Measurements from ENCODE around the gene ERI3.
"Not testable (repeated sequence)": the region's sequence is repeated elsewhere in the genome, so short reads cannot be mapped to it uniquely, and the experiment has no call there.

The ERI3 gene

GRCh38 chr1:44218503-44219300, 136.4 kb downstream of the ERI3 start:
- TF ChIP-seq CTCF (IDR thresholded peaks at IDR 0.05; ENCODE audit: low read depth, low read length), result no peak
- H3K4me3 ChIP-seq (ENCODE audit: low read depth, low read length), result no peak overlapping the region

GRCh38 chr1:44217809-44218410, 137.1 kb downstream of the ERI3 start:
- no peak overlapping the region for H3K4me3 ChIP-seq (ENCODE audit: low read depth, low read length)
- TF ChIP-seq CTCF (IDR thresholded peaks at IDR 0.05; ENCODE audit: low read depth, low read length), result peak; percentile 97

GRCh38 chr1:44213222-44214112, 141.6 kb downstream of the ERI3 start, which contains the start of gene DMAP1:
TSS of gene DMAP1 (plus strand) at chr1:44213471. CDS start at chr1:44213754, 283 bp downstream.
- TF ChIP-seq CTCF (IDR thresholded peaks at IDR 0.05; ENCODE audit: low read depth, low read length), result no peak
- peak within 1 kb of the TSS; percentile 88 for H3K4me3 ChIP-seq (ENCODE audit: low read depth, low read length)

GRCh38 chr1:44212355-44213221, 142.5 kb downstream of the ERI3 start:
- peak overlapping the region; percentile 88 for H3K4me3 ChIP-seq (ENCODE audit: low read depth, low read length)
- no peak for TF ChIP-seq CTCF (IDR thresholded peaks at IDR 0.05; ENCODE audit: low read depth, low read length)

GRCh38 chr1:44210595-44210994, 144.5 kb downstream of the ERI3 start:
- H3K4me3 ChIP-seq (ENCODE audit: low read depth, low read length), result no peak overlapping the region
- no peak for TF ChIP-seq CTCF (IDR thresholded peaks at IDR 0.05; ENCODE audit: low read depth, low read length)

GRCh38 chr1:44208226-44208625, 146.8 kb downstream of the ERI3 start:
- no peak for TF ChIP-seq CTCF (IDR thresholded peaks at IDR 0.05; ENCODE audit: low read depth, low read length)
- H3K4me3 ChIP-seq (ENCODE audit: low read depth, low read length), result no peak overlapping the region

- H3K4me3 ChIP-seq (ENCODE audit: low read depth, low read length), result not testable (repeated sequence)
Measured at GRCh38 chr1:44206545-44206944, 148.5 kb downstream of the ERI3 start.
